H9 (cell line): ENCODE results near the gene USP36. TPM values are rescaled to one million over a fixed set of nuclear protein-coding genes. Genes with fewer than 3 reads are reported as not detected.

Source experiments
- DNase-seq: peaks from one replicate; pipeline ENCODE4 v3.0.0-alpha.2; 2017
- H2AFZ ChIP-seq: one replicate; pipeline ENCODE4 v1.6.1; 2013; ENCODE audit warnings: mild to moderate bottlenecking, low read length, control low read depth, moderate library complexity
- H2AK5ac ChIP-seq: 2 replicates; pipeline ENCODE4 v1.6.1; 2013; ENCODE audit warnings: low read length, control low read depth, mixed read lengths; ENCODE audit not compliant: insufficient read length
- H2BK120ac ChIP-seq: one replicate; pipeline ENCODE4 v1.6.1; 2013; ENCODE audit warnings: low read depth, mild to moderate bottlenecking, low read length, control low read depth, inconsistent platforms; ENCODE audit not compliant: poor library complexity, severe bottlenecking
- H2BK12ac ChIP-seq: 2 replicates; pipeline ENCODE4 v1.6.1; 2013; ENCODE audit warnings: low read length, control low read depth, mixed read lengths, low read depth; ENCODE audit not compliant: insufficient read length
- H2BK15ac ChIP-seq: 2 replicates; pipeline ENCODE4 v1.6.1; 2013; ENCODE audit warnings: low read depth, low read length, control low read depth
- H2BK20ac ChIP-seq: one replicate; pipeline ENCODE4 v1.6.1; 2013; ENCODE audit warnings: low read depth, mild to moderate bottlenecking, low read length, control low read depth, inconsistent platforms; ENCODE audit not compliant: poor library complexity, severe bottlenecking
- H2BK5ac ChIP-seq: 2 replicates; pipeline ENCODE4 v1.6.1; 2013; ENCODE audit warnings: low read length, control low read depth, mixed read lengths; ENCODE audit not compliant: insufficient read length
- H3K14ac ChIP-seq: 2 replicates; pipeline ENCODE4 v1.6.1; 2013; ENCODE audit warnings: low read length, control low read depth; ENCODE audit not compliant: insufficient read depth
- H3K18ac ChIP-seq: 2 replicates; pipeline ENCODE4 v1.6.1; 2013; ENCODE audit warnings: low read depth, mild to moderate bottlenecking, mixed read lengths, low read length, control low read depth; ENCODE audit not compliant: insufficient read length
- H3K23ac ChIP-seq: 2 replicates; pipeline ENCODE4 v1.6.1; 2013; ENCODE audit warnings: low read length, control low read depth, mixed read lengths, low read depth; ENCODE audit not compliant: insufficient read length
- H3K23me2 ChIP-seq: 2 replicates; pipeline ENCODE4 v1.6.1; 2013; ENCODE audit warnings: low read depth, mild to moderate bottlenecking, mixed read lengths, low read length, control low read depth; ENCODE audit not compliant: insufficient read length, poor library complexity, severe bottlenecking
- H3K27ac ChIP-seq: 2 replicates; pipeline ENCODE4 v1.5.1; 2013; ENCODE audit warnings: low read length, control low read depth, mixed read lengths, low read depth; ENCODE audit not compliant: insufficient read length
- H3K27me3 ChIP-seq: 2 replicates; pipeline ENCODE4 v1.6.1; 2013; ENCODE audit warnings: low read length, control low read depth, inconsistent platforms; ENCODE audit not compliant: insufficient read depth
- H3K4ac ChIP-seq: 2 replicates; pipeline ENCODE4 v1.6.1; 2013; ENCODE audit warnings: low read depth, mild to moderate bottlenecking, control low read depth, inconsistent platforms, low read length, moderate library complexity
- H3K4me1 ChIP-seq: 2 replicates; pipeline ENCODE4 v1.6.1; 2013; ENCODE audit warnings: low read length, control low read depth, inconsistent platforms; ENCODE audit not compliant: insufficient read depth
- H3K4me2 ChIP-seq: 2 replicates; pipeline ENCODE4 v1.6.1; 2013; ENCODE audit warnings: low read length, control low read depth, mixed read lengths; ENCODE audit not compliant: insufficient read length, insufficient read depth
- H3K56ac ChIP-seq: 2 replicates; pipeline ENCODE4 v1.6.1; 2013; ENCODE audit warnings: low read depth, mild to moderate bottlenecking, mixed read lengths, low read length, control low read depth; ENCODE audit not compliant: insufficient read length
- H3K79me1 ChIP-seq: 2 replicates; pipeline ENCODE4 v1.6.1; 2013; ENCODE audit warnings: low read depth, mild to moderate bottlenecking, moderate library complexity, low read length, control low read depth, inconsistent platforms; ENCODE audit not compliant: insufficient read depth, poor library complexity, severe bottlenecking
- H3K79me2 ChIP-seq: 2 replicates; pipeline ENCODE4 v1.6.1; 2013; ENCODE audit warnings: low read length, control low read depth, inconsistent platforms; ENCODE audit not compliant: insufficient read depth
- H3K9ac ChIP-seq: 2 replicates; pipeline ENCODE4 v1.6.1; 2013; ENCODE audit warnings: low read length, control low read depth, mixed read lengths; ENCODE audit not compliant: insufficient read length; ENCODE audit errors: extremely low read depth
- H3K9me3 ChIP-seq: one replicate; pipeline ENCODE4 v1.6.1; 2013; ENCODE audit warnings: low read depth, low read length, inconsistent platforms; ENCODE audit not compliant: control insufficient read depth
- H3T11ph ChIP-seq: one replicate; pipeline ENCODE4 v1.6.1; 2013; ENCODE audit warnings: mild to moderate bottlenecking, low read length, control low read depth, inconsistent platforms
- H4K20me1 ChIP-seq: one replicate; pipeline ENCODE4 v1.6.1; 2013; ENCODE audit not compliant: control insufficient read depth, insufficient read length, insufficient read depth
- H4K5ac ChIP-seq: 2 replicates; pipeline ENCODE4 v1.6.1; 2013; ENCODE audit warnings: low read depth, mild to moderate bottlenecking, mixed read lengths, low read length, control low read depth; ENCODE audit not compliant: insufficient read length
- H4K8ac ChIP-seq: replicated peaks from 2 replicates; pipeline ENCODE4 v1.6.1; 2013; ENCODE audit warnings: low read length, control low read depth, mixed read lengths, low read depth; ENCODE audit not compliant: insufficient read length
- H4K91ac ChIP-seq: 2 replicates; pipeline ENCODE4 v1.6.1; 2013; ENCODE audit warnings: low read depth, mild to moderate bottlenecking, moderate library complexity, mixed read lengths, low read length, control low read depth; ENCODE audit not compliant: insufficient read length
- H3K27ac Mint-ChIP-seq, 3 experiments: 2 replicates in 2 of 3; 3 replicates in 1 of 3; pipeline ENCODE4 v1.8.0; 2020 to 2021; ENCODE audit warnings: mixed read lengths in 3 of 3, mild to moderate bottlenecking in 1 of 3, moderate library complexity in 1 of 3
- H3K27me3 Mint-ChIP-seq: 2 replicates; pipeline ENCODE4 v1.8.0; 2021; ENCODE audit warnings: low read depth, mild to moderate bottlenecking, moderate library complexity, mixed read lengths
- H3K36me3 Mint-ChIP-seq, 3 experiments: 2 replicates in 2 of 3; 3 replicates in 1 of 3; pipeline ENCODE4 v1.8.0; 2020 to 2021; ENCODE audit warnings: low read depth in 3 of 3, mixed read lengths in 3 of 3; ENCODE audit not compliant: insufficient read depth in 1 of 3
- H3K4me1 Mint-ChIP-seq, 2 experiments: 2 replicates each; pipeline ENCODE4 v1.8.0; 2020; ENCODE audit warnings: mixed read lengths in 2 of 2
- H3K4me3 Mint-ChIP-seq, 2 experiments: 2 replicates in 1 of 2; 3 replicates in 1 of 2; pipeline ENCODE4 v1.8.0; 2020 to 2021; ENCODE audit warnings: mild to moderate bottlenecking in 2 of 2, mixed read lengths in 2 of 2, moderate library complexity in 1 of 2
- H3K9me3 Mint-ChIP-seq, 2 experiments: 2 replicates in 1 of 2; 3 replicates in 1 of 2; pipeline ENCODE4 v1.8.0; 2020; ENCODE audit warnings: mild to moderate bottlenecking in 2 of 2, mixed read lengths in 2 of 2, moderate library complexity in 1 of 2
- WGBS: extraction: QIAGEN DNeasy Blood & Tissue Kit; methylation state at CpG from one replicate; pipeline ENCODE4 v1.1.7; 2013; ENCODE audit warnings: missing lambda C conversion rate, low lambda C conversion rate, mixed read lengths; ENCODE audit not compliant: insufficient read length; ENCODE audit errors: extremely low coverage; 5-methylcytosine and 5-hydroxymethylcytosine counted together
- total RNA-seq: library from RNA; stranded (reverse); gene quantifications from 2 replicates; pipeline ENCODE4 v1.2.1, GENCODE V29; 2021
- TF ChIP-seq, protein P1 (sequence below): fragments of 200-600 bp; sonication (generic); conservative IDR thresholded peaks from 3 replicates; pipeline ENCODE4 v1.8.0; 2021; ENCODE audit warnings: antibody characterized with exemption, mild to moderate bottlenecking

USP36 gene
- total RNA-seq, 1 experiment from 2014 or later, result 106 TPM

DNA sequence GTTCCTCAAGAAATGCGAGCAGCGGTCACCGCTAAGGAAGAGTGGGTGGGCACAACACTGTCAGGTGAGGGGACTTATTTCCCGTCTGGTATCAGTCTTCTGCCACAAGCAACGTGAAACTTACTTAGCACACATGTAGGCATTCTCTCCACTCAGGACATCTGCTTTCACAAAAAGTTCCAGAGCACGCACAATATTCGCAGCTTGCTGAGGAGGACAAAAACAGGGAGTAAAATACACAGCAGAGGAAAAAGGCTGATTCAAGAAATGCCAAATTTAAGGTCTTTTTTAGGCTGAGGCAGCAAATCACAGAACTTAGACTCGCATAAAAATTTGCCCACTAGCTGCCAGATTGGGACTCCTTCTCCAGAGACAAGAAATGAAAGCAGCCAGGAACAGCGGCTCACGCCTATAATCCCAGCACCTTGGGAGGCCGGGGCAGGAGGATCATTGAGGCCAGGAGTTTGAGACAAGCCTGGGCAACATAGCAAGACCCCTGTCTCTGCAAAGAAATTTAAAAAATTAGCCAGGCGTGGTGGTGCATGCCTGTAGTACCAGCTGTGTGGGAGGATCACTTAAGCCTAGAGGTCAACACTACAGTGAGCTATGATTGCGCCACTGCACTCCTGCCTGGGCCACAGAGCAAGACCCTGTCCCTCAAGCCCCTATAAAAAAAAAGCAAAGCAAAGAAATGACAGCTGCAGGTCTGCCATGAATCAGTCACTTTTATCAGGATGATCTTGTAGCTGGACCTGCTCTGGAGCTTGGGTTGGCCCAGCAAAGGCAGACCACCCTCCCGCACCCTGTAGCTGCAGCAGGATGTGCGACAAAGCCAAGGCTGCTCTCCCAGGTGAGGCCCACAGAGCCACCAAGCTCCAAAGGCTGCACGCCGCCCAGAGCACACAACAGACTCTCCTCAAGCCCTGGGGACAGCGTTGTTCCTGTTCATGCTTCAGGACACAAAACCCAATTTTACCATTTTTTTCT, 20.5 kb downstream of the USP36 start:
- no peak for DNase-seq
- H3K79me2 ChIP-seq, result peaks cover 3% of the 10 kb centered on the region; the same call in 1 of the 2 replicates
- H3K4me1 ChIP-seq, result no peaks in the 10 kb centered on the region
- H3K36me3 Mint-ChIP-seq, result peaks cover 53 to 98% (median 91%) of the 10 kb centered on the region in 3 experiments
- H2BK15ac ChIP-seq, result no peak overlapping the region
- no peak overlapping the region for H3K4ac ChIP-seq
- H3K9me3 ChIP-seq, result no peaks in the 10 kb centered on the region
- no peak overlapping the region for H3K27ac ChIP-seq
- H3K4me3 Mint-ChIP-seq, result no peak overlapping the region
- no peak overlapping the region for H3K4me2 ChIP-seq
- no peak overlapping the region for H3T11ph ChIP-seq
- H3K4me1 Mint-ChIP-seq, result no peaks in the 10 kb centered on the region
- H3K9ac ChIP-seq, result no peak overlapping the region
- no peak overlapping the region for H4K8ac ChIP-seq
- no peak overlapping the region for H2BK120ac ChIP-seq
- H4K20me1 ChIP-seq, result no peaks in the 10 kb centered on the region
- H2BK12ac ChIP-seq, result no peak overlapping the region
- no peak overlapping the region for H2BK5ac ChIP-seq
- H3K27ac Mint-ChIP-seq, result no peak overlapping the region
- WGBS, result no CpG with 5 or more reads among the region's 18 CpGs
- TF ChIP-seq, protein P1, sequence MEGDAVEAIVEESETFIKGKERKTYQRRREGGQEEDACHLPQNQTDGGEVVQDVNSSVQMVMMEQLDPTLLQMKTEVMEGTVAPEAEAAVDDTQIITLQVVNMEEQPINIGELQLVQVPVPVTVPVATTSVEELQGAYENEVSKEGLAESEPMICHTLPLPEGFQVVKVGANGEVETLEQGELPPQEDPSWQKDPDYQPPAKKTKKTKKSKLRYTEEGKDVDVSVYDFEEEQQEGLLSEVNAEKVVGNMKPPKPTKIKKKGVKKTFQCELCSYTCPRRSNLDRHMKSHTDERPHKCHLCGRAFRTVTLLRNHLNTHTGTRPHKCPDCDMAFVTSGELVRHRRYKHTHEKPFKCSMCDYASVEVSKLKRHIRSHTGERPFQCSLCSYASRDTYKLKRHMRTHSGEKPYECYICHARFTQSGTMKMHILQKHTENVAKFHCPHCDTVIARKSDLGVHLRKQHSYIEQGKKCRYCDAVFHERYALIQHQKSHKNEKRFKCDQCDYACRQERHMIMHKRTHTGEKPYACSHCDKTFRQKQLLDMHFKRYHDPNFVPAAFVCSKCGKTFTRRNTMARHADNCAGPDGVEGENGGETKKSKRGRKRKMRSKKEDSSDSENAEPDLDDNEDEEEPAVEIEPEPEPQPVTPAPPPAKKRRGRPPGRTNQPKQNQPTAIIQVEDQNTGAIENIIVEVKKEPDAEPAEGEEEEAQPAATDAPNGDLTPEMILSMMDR, result no peak
- no peak overlapping the region for H3K56ac ChIP-seq
- no peak overlapping the region for H2AK5ac ChIP-seq
- H3K23ac ChIP-seq, result no peak overlapping the region
- no peaks in the 10 kb centered on the region for H3K23me2 ChIP-seq
- no peak overlapping the region for H3K18ac ChIP-seq
- no peak overlapping the region for H4K5ac ChIP-seq
- H3K9me3 Mint-ChIP-seq, result no peaks in the 10 kb centered on the region
- no peak overlapping the region for H3K14ac ChIP-seq
- no peak overlapping the region for H4K91ac ChIP-seq
- no peaks in the 10 kb centered on the region for H3K27me3 ChIP-seq
- no peak overlapping the region for H2BK20ac ChIP-seq
- no peaks in the 10 kb centered on the region for H3K27me3 Mint-ChIP-seq
- peaks cover 6% of the 10 kb centered on the region for H3K79me1 ChIP-seq
- H2AFZ ChIP-seq, result no peak overlapping the region
